Activated CD4-positive, CD25-positive, alpha-beta regulatory T cell treated with anti-CD3 and anti-CD28 coated beads, Interleukin-2, amount 50 U/mL, for 16 hours (primary cell): ENCODE results near the gene TMEM101.
"Not testable (repeated sequence)": the region's sequence is repeated elsewhere in the genome, so short reads cannot be mapped to it uniquely, and the experiment has no call there.

Experiments
- DNase-seq: peaks from one replicate; pipeline ENCODE4 v3.0.0-alpha.2; 2020; ENCODE audit warnings: low read depth, low spot score

Gene TMEM101

GRCh38 chr17:44000871-44001460 lies 13.8 kb downstream of the TMEM101 start:
- DNase-seq: no peak

GRCh38 chr17:44000141-44000860 lies 14.5 kb downstream of the TMEM101 start:
- DNase-seq: no peak

GRCh38 chr17:43999024-43999423 lies 15.7 kb downstream of the TMEM101 start:
- no peak for DNase-seq

- DNase-seq: no peak
Observed at GRCh38 chr17:43998552-43998951, 16.2 kb downstream of the TMEM101 start.

GRCh38 chr17:43997180-43997579 lies 17.6 kb downstream of the TMEM101 start:
- not testable (repeated sequence) for DNase-seq

GRCh38 chr17:43995150-43995471 lies 19.7 kb downstream of the TMEM101 start:
- no peak for DNase-seq

GRCh38 chr17:43994272-43995149 lies 20.3 kb downstream of the TMEM101 start:
- no peak for DNase-seq

GRCh38 chr17:43992641-43993040 lies 22.1 kb downstream of the TMEM101 start:
- no peak for DNase-seq

- DNase-seq: no peak
Observed at GRCh38 chr17:43988301-43988700, 26.5 kb downstream of the TMEM101 start.

- no peak for DNase-seq
Observed at GRCh38 chr17:43987131-43988021, 27.4 kb downstream of the TMEM101 start.

- DNase-seq: no peak
Observed at GRCh38 chr17:43986225-43986981, 28.4 kb downstream of the TMEM101 start.

- no peak for DNase-seq
Observed at GRCh38 chr17:43984521-43984920, 30.2 kb downstream of the TMEM101 start.

- DNase-seq: no peak
Observed at GRCh38 chr17:43983515-43984411, 31.0 kb downstream of the TMEM101 start.

GRCh38 chr17:43983196-43983514 lies 31.6 kb downstream of the TMEM101 start:
- DNase-seq: no peak

- no peak for DNase-seq
Observed at GRCh38 chr17:43982171-43982570, 32.6 kb downstream of the TMEM101 start.

GRCh38 chr17:43979671-43980070 lies 35.1 kb downstream of the TMEM101 start:
- no peak for DNase-seq

- DNase-seq: no peak
Observed at GRCh38 chr17:43979011-43979410, 35.8 kb downstream of the TMEM101 start.

- no peak for DNase-seq
Observed at GRCh38 chr17:43978078-43978477, 36.7 kb downstream of the TMEM101 start.

GRCh38 chr17:43976963-43977837 lies 37.6 kb downstream of the TMEM101 start:
- no peak for DNase-seq
